ENCODE measurements around the gene PLRG1.

DNA sequence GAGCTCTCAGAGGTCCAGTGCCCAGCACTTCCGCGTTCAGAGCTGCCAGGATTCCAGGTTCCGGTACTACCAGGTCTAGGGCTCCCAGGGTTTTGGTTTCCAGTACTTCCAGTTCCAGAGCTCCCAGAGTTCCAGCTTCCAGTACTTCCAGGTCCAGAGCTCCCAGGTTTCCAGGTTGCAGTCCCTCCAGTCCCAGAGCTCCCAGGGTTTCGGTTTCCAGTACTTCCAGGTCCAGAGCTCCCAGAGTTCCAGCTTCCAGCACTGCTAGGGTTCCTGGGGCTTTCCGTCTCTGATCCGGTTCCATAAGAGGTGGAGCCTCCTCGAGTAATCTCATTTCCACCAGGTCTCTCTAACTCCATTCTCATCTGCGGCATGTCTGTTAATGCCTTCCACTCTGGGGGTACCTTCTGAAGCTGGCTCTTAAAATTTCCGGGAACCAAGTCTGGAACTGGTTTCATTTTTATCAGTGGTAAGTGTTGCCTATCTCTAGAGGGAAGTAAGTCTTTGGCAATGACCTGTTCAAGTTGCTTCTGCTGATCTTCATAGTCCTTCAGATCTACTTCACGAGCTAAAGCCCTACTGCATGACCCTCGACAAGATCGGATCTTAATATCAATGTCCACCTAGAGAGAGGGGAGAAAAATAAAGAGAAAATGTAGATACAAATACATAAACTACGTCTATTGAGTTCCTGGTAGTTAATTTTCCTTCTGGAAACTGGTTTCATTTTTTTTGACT lies 36.3 kb upstream of the PLRG1 start:
- TF ChIP-seq, protein P1, sequence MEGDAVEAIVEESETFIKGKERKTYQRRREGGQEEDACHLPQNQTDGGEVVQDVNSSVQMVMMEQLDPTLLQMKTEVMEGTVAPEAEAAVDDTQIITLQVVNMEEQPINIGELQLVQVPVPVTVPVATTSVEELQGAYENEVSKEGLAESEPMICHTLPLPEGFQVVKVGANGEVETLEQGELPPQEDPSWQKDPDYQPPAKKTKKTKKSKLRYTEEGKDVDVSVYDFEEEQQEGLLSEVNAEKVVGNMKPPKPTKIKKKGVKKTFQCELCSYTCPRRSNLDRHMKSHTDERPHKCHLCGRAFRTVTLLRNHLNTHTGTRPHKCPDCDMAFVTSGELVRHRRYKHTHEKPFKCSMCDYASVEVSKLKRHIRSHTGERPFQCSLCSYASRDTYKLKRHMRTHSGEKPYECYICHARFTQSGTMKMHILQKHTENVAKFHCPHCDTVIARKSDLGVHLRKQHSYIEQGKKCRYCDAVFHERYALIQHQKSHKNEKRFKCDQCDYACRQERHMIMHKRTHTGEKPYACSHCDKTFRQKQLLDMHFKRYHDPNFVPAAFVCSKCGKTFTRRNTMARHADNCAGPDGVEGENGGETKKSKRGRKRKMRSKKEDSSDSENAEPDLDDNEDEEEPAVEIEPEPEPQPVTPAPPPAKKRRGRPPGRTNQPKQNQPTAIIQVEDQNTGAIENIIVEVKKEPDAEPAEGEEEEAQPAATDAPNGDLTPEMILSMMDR (conservative IDR thresholded peaks at IDR 0.05; ENCODE audit: low read length), result no peak
- TF ChIP-seq EZH2phosphoT487 (IDR thresholded peaks at IDR 0.05; ENCODE audit: borderline replicate concordance), result no peak
